GM21529 (cell line): ENCODE results near the gene LCA5L.
A peak's percentile ranks its signal among the peaks of the same experiment; 100 is the strongest.

Experiments
- ATAC-seq: cut with Tn5 transposase; IDR thresholded peaks from one replicate; pipeline ENCODE4 v1.9.1; 2021; ENCODE audit not compliant: unreplicated experiment

LCA5L gene

GRCh38 chr21:39445321-39446269 is at the start of gene LCA5L:
Gene LCA5L (minus strand): TSS chr21:39445778. CDS start chr21:39428493, 17,285 bp downstream.
- ATAC-seq: peak; percentile 87

- no peak for ATAC-seq
Observed at GRCh38 chr21:39489380-39489924, 43.9 kb upstream of the LCA5L start.

- ATAC-seq: no peak
Observed at GRCh38 chr21:39484711-39485276, 39.2 kb upstream of the LCA5L start.

- no peak for ATAC-seq
Observed at GRCh38 chr21:39483917-39484316, 38.3 kb upstream of the LCA5L start.

GRCh38 chr21:39481886-39482285 is 36.3 kb upstream of the LCA5L start:
- ATAC-seq: no peak

GRCh38 chr21:39480271-39480670 is 34.7 kb upstream of the LCA5L start:
- no peak for ATAC-seq

- ATAC-seq: no peak
Observed at GRCh38 chr21:39479814-39480182, 34.2 kb upstream of the LCA5L start.

GRCh38 chr21:39479164-39479813 is 33.7 kb upstream of the LCA5L start:
- ATAC-seq: no peak

GRCh38 chr21:39474611-39475010 is 29.0 kb upstream of the LCA5L start:
- ATAC-seq: no peak

GRCh38 chr21:39472786-39473185 is 27.2 kb upstream of the LCA5L start:
- no peak for ATAC-seq

GRCh38 chr21:39471598-39471997 is 26.0 kb upstream of the LCA5L start:
- ATAC-seq: no peak

GRCh38 chr21:39468559-39468958 is 23.0 kb upstream of the LCA5L start:
- ATAC-seq: no peak

GRCh38 chr21:39467746-39468145 is 22.2 kb upstream of the LCA5L start:
- ATAC-seq: no peak

GRCh38 chr21:39466584-39466983 is 21.0 kb upstream of the LCA5L start:
- no peak for ATAC-seq

GRCh38 chr21:39463308-39463707 is 17.7 kb upstream of the LCA5L start:
- no peak for ATAC-seq

- peak; percentile 66 for ATAC-seq
Observed at GRCh38 chr21:39461419-39461818, 15.8 kb upstream of the LCA5L start.

GRCh38 chr21:39456665-39457064 is 11.1 kb upstream of the LCA5L start:
- ATAC-seq: no peak

- no peak for ATAC-seq
Observed at GRCh38 chr21:39454949-39455668, 9.5 kb upstream of the LCA5L start.

- ATAC-seq: no peak
Observed at GRCh38 chr21:39453571-39454179, 8.1 kb upstream of the LCA5L start.

- no peak for ATAC-seq
Observed at GRCh38 chr21:39452970-39453342, 7.4 kb upstream of the LCA5L start.
